ENCODE measurements around the gene SGO1.
A peak's percentile ranks its signal among the peaks of the same experiment; 100 is the strongest.

The SGO1 gene

DNA sequence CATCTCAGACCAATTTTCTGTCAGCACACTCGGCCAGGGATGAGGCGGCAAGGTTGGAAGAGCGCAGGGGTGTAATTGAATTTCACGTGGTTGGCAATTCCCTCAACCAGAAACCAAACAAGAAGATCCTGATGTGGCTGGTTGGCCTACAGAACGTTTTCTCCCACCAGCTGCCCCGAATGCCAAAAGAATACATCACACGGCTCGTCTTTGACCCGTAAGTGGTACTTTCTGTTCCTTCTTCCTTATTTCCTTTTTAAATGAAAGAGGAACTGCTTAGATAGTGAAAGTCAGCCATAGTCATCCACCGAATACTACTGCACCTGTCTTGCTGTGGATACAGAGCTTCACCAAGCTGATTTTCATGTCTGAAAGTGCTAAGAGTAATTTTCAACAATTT is 60.1 kb downstream of the SGO1 start:
- TF ChIP-seq TAF1 (IDR thresholded peaks at IDR 0.05; ENCODE audit: borderline replicate concordance, low read depth, low read length) (no peak), POLR2A (IDR thresholded peaks at IDR 0.05; ENCODE audit: low read depth, low read length) (no peak)
- FAIRE-seq (peak; percentile 96), DNase-seq (ENCODE audit: insufficient read length) (peak; percentile 39)

GRCh38 chr3:20125289-20125688 is 60.7 kb downstream of the SGO1 start:
- no peak for FAIRE-seq

GRCh38 chr3:20123131-20123652 is 62.8 kb downstream of the SGO1 start:
- FAIRE-seq (no peak), DNase-seq (ENCODE audit: insufficient read length) (no peak)
- TF ChIP-seq POLR2A (IDR thresholded peaks at IDR 0.05; ENCODE audit: low read depth, low read length): no peak
- TF ChIP-seq TAF1 (IDR thresholded peaks at IDR 0.05; ENCODE audit: borderline replicate concordance, low read depth, low read length): no peak
- TF ChIP-seq POLR2AphosphoS5 (IDR thresholded peaks at IDR 0.05; ENCODE audit: low read depth, low read length): no peak

More at GRCh38 chr3:20125289-20125688, 60.7 kb downstream of the SGO1 start:
- no peak for DNase-seq (ENCODE audit: insufficient read length)
- TF ChIP-seq POLR2A (IDR thresholded peaks at IDR 0.05; ENCODE audit: low read depth, low read length): no peak
- no peak for TF ChIP-seq POLR2AphosphoS5 (IDR thresholded peaks at IDR 0.05; ENCODE audit: low read depth, low read length)
- TF ChIP-seq TAF1 (IDR thresholded peaks at IDR 0.05; ENCODE audit: borderline replicate concordance, low read depth, low read length): no peak

DNA sequence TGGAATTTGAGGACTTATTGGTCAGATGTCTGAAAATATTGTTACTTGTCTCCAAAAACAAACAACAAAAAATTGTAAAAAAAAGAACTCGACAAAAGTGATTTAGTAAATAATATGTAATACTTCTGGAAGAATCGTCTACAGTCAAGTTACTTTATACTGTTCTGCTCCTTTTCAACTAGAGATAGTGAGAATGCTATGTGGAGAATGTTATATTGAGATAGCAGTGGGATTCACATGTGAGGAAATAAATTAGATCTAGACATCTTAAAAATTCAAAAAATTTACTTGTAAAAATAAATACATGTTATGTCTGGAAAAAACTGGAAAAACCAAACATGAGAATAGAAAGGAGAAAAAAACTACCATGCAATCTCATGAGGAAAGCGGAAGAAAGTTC is 64.9 kb downstream of the SGO1 start:
- TF ChIP-seq POLR2A (IDR thresholded peaks at IDR 0.05; ENCODE audit: low read depth, low read length) (no peak), TAF1 (IDR thresholded peaks at IDR 0.05; ENCODE audit: borderline replicate concordance, low read depth, low read length) (no peak), POLR2AphosphoS5 (IDR thresholded peaks at IDR 0.05; ENCODE audit: low read depth, low read length) (no peak)
- no peak for DNase-seq (ENCODE audit: insufficient read length)
- FAIRE-seq: no peak
